DMS114 treated with DMSO at 0.1 percent for 48 hours (cell line): ENCODE measurements around the gene SHB.

Experiments used
- DNase-seq: peaks from one replicate; lab custom pipeline; 2025; ENCODE audit not compliant: unreplicated experiment; lab: John Stamatoyannopoulos, UW

SHB gene

GRCh38 chr9:38088006-38088925, 19.2 kb upstream of the SHB start:
- no peak for DNase-seq

- no peak for DNase-seq
These were observed 17.5 kb upstream of the SHB start for GRCh38 chr9:38086496-38086895.

DNA sequence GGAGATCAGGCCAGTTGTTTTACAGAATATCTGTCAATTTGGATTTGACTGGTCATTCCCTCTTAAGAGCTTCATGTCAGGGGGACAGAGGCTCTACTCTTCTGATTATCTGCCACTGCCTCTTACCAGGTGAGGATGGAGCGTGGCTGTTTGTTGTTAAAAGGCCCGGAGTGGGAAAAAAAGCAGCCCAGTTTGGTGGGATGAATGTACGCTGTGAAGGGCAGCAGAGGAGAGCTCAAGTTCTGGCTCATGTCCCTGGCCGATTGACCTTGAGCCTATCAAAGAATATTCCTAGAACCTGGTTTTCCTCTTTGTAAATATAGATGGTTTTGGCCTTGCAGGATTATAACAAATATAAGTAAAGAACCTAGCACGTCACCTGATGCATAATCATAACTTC, 16.3 kb upstream of the SHB start:
- no peak for DNase-seq

DNA sequence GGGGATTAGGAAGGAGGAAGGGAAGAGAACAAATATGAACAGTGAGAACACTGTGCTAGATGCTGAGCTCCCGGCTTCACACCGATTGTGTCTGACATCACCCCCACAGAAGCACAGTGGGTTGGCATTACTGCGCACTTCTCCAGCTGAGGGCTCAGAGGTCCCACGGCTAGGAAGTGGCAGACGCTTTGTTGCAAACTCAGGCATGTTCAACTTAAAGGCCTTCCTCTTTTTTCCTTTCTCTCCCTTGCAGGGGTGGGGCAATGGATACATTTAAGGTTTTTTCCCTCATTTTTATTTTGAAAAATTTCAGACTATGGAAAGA, 15.5 kb upstream of the SHB start:
- DNase-seq, result no peak

GRCh38 chr9:38083858-38084555, 15.0 kb upstream of the SHB start:
- no peak for DNase-seq

DNA sequence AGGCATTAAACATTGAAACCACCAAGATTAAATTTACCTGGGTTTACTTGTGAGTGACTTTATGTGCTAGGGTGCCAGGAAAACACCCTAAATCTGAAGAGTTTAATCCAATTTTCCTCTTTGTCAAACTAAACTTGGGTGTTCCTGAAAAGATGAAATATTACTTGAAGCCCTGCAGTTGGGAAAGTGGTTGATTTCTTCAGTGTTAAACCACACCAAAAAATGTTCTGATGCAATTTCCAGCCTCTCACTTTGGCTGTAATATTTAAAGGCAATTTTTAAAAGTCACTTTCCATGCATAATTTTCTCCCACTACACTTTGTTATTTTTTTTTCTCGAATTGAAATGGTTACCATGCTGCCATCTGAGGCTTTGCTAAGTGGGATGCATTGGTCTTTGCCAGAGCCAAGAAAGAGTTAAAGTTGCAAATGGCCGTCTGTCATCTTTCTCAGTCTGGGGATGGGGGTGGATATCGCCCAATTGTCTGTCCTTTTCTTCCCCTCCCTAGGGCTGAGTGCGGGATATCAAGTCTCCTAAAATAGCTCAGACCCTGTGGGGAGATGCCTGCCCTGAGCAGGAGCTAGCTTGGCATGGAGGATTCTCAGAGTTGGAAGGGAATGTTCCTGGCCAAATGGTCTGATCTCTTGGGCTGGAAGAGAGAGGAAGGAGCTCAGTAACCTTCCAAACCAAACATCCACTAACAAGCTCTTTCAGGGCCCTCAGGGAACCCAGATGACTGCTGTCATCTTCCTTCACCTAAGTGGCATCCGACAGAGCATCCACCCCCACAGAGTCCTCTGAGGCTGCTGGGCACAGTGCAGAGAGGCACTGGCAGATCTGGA, 13.6 kb upstream of the SHB start:
- DNase-seq, result no peak

GRCh38 chr9:38081356-38082108, 12.5 kb upstream of the SHB start:
- no peak for DNase-seq

- DNase-seq, result no peak
These were observed 10.5 kb upstream of the SHB start for GRCh38 chr9:38079461-38080031.

DNA sequence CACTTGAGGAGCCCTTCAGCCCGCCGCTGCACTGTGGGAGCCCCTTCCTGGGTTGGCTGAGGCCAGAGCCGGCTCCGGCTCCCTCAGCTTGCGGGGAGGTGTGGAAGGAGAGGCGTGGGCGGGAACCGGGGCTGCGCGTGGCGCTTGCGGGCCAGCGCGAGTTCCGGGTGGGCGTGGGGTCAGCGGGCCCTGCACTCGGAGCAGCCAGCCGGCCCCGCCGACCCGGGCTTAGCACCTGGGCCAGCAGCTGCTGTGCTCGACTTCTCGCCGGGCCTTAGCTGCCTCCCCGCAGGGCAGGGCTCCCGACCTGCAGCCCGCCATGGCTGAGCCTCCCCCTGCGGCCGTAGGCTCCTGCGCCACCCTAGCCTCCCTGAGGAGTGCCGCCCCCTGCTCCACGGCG, 6.2 kb upstream of the SHB start:
- no peak for DNase-seq

- no peak for DNase-seq
These were observed 5.5 kb upstream of the SHB start for GRCh38 chr9:38074441-38074961.

DNA sequence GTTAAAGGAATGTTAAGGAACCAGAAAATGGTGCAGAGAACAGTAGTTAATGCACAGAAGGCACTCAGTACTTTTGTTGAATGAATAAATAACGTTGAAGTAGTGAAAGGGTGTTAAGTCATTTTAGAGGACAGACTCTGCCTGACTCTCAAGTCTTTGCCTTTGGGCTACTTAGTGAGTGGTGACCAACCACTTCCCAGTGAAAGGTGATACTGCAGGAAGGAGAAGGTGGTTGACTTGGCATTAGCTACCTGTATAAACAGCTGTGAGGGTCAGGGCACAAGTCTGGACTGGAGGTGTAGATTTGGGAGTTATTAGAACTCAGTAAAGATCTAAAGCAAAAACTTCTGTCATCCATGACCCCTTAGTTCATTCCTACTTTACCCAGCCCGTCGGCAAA, 4.9 kb upstream of the SHB start:
- no peak for DNase-seq

GRCh38 chr9:38071470-38072134, 2.6 kb upstream of the SHB start:
- DNase-seq, result no peak

DNA sequence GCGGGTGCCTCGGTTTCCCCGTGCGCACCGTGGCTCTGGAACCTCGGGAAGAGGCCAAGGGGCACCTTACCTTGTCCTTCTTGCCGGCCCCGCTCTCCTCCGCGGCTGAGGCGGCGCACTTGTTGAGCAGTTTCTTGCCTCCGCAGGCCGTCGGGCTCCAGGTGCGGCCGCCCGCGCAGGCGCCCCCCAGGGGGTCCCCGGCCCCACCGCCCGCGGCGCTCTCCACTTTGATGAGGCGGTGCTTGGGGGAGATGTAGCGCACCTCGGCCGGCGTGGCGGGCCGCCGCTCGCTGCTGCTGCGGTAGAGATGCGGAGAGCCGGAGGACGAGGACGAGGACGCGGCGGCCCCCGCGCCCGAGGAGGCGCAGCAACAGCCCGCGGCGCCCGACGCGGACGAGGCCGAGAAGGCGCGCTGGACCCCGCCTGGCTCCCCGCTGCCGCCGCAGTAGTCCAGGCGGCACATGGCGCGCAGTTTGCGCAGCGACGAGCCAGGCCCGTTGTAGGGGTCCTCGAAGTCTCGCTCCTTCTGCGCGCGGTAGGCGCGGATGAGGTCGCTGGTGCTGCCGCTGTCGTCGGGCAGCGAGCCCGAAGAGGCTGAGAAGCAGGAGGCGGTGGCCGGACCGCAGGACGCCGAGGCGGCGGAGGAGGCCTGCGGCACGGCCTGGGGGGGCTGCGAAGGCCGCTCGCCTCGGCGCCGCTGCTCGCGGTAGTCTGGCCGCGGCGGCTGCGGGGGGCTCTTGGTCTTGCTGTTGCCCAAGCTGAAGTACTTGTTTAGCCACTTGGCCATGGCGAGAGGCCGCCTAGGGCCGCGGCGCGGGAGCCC, 957 bp downstream of the SHB start:
- no peak for DNase-seq

- no peak for DNase-seq
These were observed 1.8 kb downstream of the SHB start for GRCh38 chr9:38066914-38067858.

GRCh38 chr9:38066197-38066913, 2.7 kb downstream of the SHB start:
- DNase-seq, result no peak

GRCh38 chr9:38065369-38066075, 3.5 kb downstream of the SHB start:
- no peak for DNase-seq
